ENCODE results near the gene OR13H1. TPM values are rescaled to one million over a fixed set of nuclear protein-coding genes. Genes with fewer than 3 reads are reported as not detected.
"Not testable (repeated sequence)": the region's sequence is repeated elsewhere in the genome, so short reads cannot be mapped to it uniquely, and the experiment has no call there.

Gene OR13H1
- total RNA-seq, 1 experiment from 2014 or later: not detected

GRCh38 chrX:131544218-131544617, 344 bp downstream of the OR13H1 start:
- no peak for TF ChIP-seq EZH2 (IDR thresholded peaks at IDR 0.05; ENCODE audit: borderline replicate concordance, low read depth, low read length, poor library complexity, severe bottlenecking)
- TF ChIP-seq, protein P1, sequence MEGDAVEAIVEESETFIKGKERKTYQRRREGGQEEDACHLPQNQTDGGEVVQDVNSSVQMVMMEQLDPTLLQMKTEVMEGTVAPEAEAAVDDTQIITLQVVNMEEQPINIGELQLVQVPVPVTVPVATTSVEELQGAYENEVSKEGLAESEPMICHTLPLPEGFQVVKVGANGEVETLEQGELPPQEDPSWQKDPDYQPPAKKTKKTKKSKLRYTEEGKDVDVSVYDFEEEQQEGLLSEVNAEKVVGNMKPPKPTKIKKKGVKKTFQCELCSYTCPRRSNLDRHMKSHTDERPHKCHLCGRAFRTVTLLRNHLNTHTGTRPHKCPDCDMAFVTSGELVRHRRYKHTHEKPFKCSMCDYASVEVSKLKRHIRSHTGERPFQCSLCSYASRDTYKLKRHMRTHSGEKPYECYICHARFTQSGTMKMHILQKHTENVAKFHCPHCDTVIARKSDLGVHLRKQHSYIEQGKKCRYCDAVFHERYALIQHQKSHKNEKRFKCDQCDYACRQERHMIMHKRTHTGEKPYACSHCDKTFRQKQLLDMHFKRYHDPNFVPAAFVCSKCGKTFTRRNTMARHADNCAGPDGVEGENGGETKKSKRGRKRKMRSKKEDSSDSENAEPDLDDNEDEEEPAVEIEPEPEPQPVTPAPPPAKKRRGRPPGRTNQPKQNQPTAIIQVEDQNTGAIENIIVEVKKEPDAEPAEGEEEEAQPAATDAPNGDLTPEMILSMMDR (conservative IDR thresholded peaks at IDR 0.05; ENCODE audit: low read depth, low read length): no peak
- BruUV-seq (replicated peaks): no TSS peak
- intact Hi-C loops (cut with micrococcal nuclease; ENCODE audit: unreplicated experiment): no loop called here
- POLR2A ChIA-PET (ENCODE audit: low non-redundant PET): no interaction called here
- H3K27ac ChIP-seq (ENCODE audit: low read depth, low read length, poor library complexity, severe bottlenecking): no peak overlapping the region
- CTCF ChIA-PET: no interaction called here
- no peak for DNase-seq (ENCODE audit: low spot score)
- no peaks in the 10 kb centered on the region for H3K9me3 ChIP-seq (ENCODE audit: low read depth, low read length, poor library complexity, severe bottlenecking)
- H3K36me3 ChIP-seq (ENCODE audit: insufficient read depth, low read length, poor library complexity, severe bottlenecking): no peaks in the 10 kb centered on the region
- peaks cover 6% of the 10 kb centered on the region for H3K27me3 ChIP-seq (replicated peaks; ENCODE audit: insufficient read depth, low read depth, low read length, poor library complexity)
- no peaks in the 10 kb centered on the region for H3K4me1 ChIP-seq (ENCODE audit: insufficient read depth, low read length, poor library complexity, severe bottlenecking)
- H3K4me3 ChIP-seq (ENCODE audit: low read depth, low read length, poor library complexity, severe bottlenecking): no peak overlapping the region

DNA sequence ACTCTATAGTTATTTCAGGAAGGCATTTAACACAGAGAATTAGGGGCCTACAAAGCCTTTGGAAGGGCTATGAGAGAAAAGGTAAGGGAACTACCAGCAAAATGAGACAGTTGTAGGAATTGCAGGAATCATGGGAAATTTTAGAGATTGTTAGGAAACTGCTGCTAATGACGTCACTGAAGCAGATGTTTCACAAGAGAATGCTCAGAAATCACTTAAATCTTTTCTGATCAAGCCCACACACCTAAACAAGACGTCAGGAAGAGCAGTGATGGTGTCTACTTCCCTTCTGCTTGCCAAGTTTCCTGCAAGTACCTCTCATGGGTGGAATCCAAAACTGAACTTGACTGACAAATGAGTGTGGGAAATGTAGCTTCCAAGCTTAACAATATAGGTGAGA, 5.1 kb downstream of the OR13H1 start:
- Histone ChIP-seq H3K27ac (ENCODE audit: low read depth, low read length, poor library complexity, severe bottlenecking) (no peak overlapping the region), H3K4me3 (ENCODE audit: low read depth, low read length, poor library complexity, severe bottlenecking) (no peak overlapping the region), H3K36me3 (ENCODE audit: insufficient read depth, low read length, poor library complexity, severe bottlenecking) (no peaks in the 10 kb centered on the region), H3K27me3 (replicated peaks; ENCODE audit: insufficient read depth, low read depth, low read length, poor library complexity) (no peaks in the 10 kb centered on the region), H3K4me1 (ENCODE audit: insufficient read depth, low read length, poor library complexity, severe bottlenecking) (no peaks in the 10 kb centered on the region), H3K9me3 (ENCODE audit: low read depth, low read length, poor library complexity, severe bottlenecking) (no peaks in the 10 kb centered on the region)
- DNase-seq (ENCODE audit: low spot score): no peak
- no TSS peak for BruUV-seq (replicated peaks)
- TF ChIP-seq, protein P1 (conservative IDR thresholded peaks at IDR 0.05; ENCODE audit: low read depth, low read length): no peak
- no peak for TF ChIP-seq EZH2 (IDR thresholded peaks at IDR 0.05; ENCODE audit: borderline replicate concordance, low read depth, low read length, poor library complexity, severe bottlenecking)
- intact Hi-C loops (cut with micrococcal nuclease; ENCODE audit: unreplicated experiment): no loop called here
- POLR2A ChIA-PET (ENCODE audit: low non-redundant PET): no interaction called here
- CTCF ChIA-PET: no interaction called here

DNA sequence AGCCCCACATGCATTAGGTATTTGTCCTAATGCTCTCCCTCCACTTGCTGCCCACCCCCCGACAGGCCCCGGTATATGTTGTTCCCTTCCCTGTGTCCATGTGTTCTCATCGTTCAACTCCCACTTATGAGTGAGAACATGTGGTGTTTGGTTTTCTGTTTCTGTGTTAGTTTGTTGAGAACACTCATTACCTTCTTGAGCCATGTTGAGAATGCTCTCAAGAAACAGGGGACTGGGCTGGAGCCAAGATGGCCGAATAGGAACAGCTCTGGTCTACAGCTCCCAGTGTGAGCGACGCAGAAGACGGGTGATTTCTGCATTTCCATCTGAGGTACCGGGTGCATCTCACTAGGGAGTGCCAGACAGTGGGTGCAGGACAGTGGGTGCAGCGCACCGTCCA, 8.6 kb downstream of the OR13H1 start:
- CTCF ChIA-PET; intact Hi-C loops (cut with micrococcal nuclease; ENCODE audit: unreplicated experiment); H3K27ac ChIP-seq (ENCODE audit: low read depth, low read length, poor library complexity, severe bottlenecking); H3K4me3 ChIP-seq (ENCODE audit: low read depth, low read length, poor library complexity, severe bottlenecking); BruUV-seq (replicated peaks); H3K4me1 ChIP-seq (ENCODE audit: insufficient read depth, low read length, poor library complexity, severe bottlenecking); H3K36me3 ChIP-seq (ENCODE audit: insufficient read depth, low read length, poor library complexity, severe bottlenecking); POLR2A ChIA-PET (ENCODE audit: low non-redundant PET); DNase-seq (ENCODE audit: low spot score); H3K27me3 ChIP-seq (replicated peaks; ENCODE audit: insufficient read depth, low read depth, low read length, poor library complexity); H3K9me3 ChIP-seq (ENCODE audit: low read depth, low read length, poor library complexity, severe bottlenecking): not testable (repeated sequence)

GRCh38 chrX:131558562-131558961, 14.7 kb downstream of the OR13H1 start:
- no peaks in the 10 kb centered on the region for H3K4me1 ChIP-seq (ENCODE audit: insufficient read depth, low read length, poor library complexity, severe bottlenecking)
- CTCF ChIA-PET: no interaction called here

More at GRCh38 chrX:131558562-131558961, 14.7 kb downstream of the OR13H1 start:
- TF ChIP-seq EZH2 (IDR thresholded peaks at IDR 0.05; ENCODE audit: borderline replicate concordance, low read depth, low read length, poor library complexity, severe bottlenecking): no peak
- TF ChIP-seq, protein P1 (conservative IDR thresholded peaks at IDR 0.05; ENCODE audit: low read depth, low read length): no peak
- intact Hi-C loops (cut with micrococcal nuclease; ENCODE audit: unreplicated experiment): no loop called here
- BruUV-seq (replicated peaks): no TSS peak
- H3K27me3 ChIP-seq (replicated peaks; ENCODE audit: insufficient read depth, low read depth, low read length, poor library complexity): peaks cover 3% of the 10 kb centered on the region
- no peak for DNase-seq (ENCODE audit: low spot score)
- no peak overlapping the region for H3K27ac ChIP-seq (ENCODE audit: low read depth, low read length, poor library complexity, severe bottlenecking)
- H3K4me3 ChIP-seq (ENCODE audit: low read depth, low read length, poor library complexity, severe bottlenecking): no peak overlapping the region
- POLR2A ChIA-PET (ENCODE audit: low non-redundant PET): no interaction called here
- no peaks in the 10 kb centered on the region for H3K9me3 ChIP-seq (ENCODE audit: low read depth, low read length, poor library complexity, severe bottlenecking)
- no peaks in the 10 kb centered on the region for H3K36me3 ChIP-seq (ENCODE audit: insufficient read depth, low read length, poor library complexity, severe bottlenecking)

Measured in A673 (cell line).